NOMO-1 treated with dmso at 0.1 percent for 144 hours (cell line): ENCODE data around the gene OPRM1.
"Not testable (repeated sequence)": the region's sequence is repeated elsewhere in the genome, so short reads cannot be mapped to it uniquely, and the experiment has no call there.

ENCODE experiments used
- DNase-seq: peaks from one replicate; lab custom pipeline; 2025; ENCODE audit not compliant: unreplicated experiment; lab: John Stamatoyannopoulos, UW

Gene OPRM1

DNA sequence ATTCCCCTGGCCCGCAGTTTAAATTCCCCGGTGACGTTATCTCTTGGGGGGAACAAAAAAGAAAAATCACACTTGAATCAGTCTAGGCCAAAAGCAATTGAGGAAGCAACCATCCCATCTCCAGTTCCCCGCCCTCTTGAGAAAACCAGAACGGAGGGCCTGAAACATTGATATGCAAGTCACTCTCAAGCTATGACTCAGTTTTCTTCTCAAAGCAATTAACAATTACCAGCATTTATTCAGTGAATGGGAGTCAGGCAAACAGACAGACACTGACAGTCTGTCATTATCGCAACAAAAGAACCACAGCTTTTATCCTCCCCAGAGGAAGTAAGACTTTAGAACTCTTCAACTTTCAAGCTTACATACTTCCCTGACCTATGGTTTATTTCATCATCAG, 100.9 kb downstream of the OPRM1 start:
- peak; percentile 92 for DNase-seq

DNA sequence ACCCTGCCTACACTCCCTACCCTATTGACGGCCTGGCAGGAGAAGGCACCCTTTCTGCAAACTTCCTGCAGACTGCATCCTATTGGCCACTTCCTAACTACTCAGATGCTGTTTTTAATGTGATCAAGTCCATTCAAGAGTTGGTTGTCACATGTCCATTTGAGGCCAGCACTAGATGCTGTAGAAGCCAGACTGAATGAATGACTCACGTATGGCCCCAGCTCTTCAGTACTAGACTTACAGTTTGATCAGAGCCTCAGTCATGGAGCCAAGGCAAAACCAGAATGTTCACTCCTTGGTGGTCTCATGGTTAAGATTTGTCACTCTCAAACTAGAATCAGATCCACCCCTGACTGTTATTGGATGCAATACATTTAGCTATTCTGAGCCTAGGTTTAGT, 101.7 kb downstream of the OPRM1 start:
- no peak for DNase-seq

DNA sequence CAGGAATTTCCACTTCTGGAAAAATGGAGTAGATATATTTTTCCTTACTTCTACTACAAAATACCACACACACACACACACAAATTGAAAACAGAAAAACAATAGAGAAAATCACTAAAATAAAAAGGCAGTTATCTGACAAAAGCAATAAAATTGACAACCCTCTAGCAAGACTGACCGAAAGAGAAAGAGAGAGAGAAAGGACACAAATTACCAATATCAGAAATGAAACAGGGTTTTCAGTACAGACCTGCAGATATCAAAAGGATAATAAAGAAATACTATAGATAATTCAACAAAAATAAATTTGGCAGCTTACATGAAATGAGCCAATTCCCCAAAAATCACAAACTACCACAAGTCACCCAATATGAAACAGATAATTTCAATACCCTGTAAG, 104.7 kb downstream of the OPRM1 start:
- DNase-seq: no peak

DNA sequence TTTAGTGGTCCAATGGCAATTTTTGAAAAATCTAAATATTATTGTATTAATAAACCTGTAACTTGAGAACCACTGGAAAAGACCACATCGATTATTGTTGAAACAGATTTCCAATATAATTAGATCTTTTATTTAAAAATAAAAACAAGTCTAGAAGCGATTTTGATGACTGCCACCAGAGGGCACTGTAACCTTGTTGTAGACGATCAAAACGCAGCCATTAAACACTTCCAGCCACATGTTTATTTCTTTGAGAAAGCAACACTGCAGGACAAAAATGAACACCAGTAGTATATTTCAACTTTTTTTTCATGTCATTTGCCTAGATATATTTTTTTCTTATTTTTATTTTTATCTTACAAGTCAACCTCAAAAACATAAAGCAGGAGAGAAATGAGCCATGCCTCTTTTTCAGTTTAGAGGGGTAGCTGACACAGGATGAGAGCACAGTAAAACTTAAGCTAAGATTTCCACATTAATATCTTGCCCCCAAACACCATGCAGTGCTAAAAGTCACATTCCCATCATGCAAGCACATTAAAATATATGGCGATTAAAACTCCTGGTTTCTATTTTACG, 115.4 kb downstream of the OPRM1 start:
- DNase-seq: peak; percentile 19

DNA sequence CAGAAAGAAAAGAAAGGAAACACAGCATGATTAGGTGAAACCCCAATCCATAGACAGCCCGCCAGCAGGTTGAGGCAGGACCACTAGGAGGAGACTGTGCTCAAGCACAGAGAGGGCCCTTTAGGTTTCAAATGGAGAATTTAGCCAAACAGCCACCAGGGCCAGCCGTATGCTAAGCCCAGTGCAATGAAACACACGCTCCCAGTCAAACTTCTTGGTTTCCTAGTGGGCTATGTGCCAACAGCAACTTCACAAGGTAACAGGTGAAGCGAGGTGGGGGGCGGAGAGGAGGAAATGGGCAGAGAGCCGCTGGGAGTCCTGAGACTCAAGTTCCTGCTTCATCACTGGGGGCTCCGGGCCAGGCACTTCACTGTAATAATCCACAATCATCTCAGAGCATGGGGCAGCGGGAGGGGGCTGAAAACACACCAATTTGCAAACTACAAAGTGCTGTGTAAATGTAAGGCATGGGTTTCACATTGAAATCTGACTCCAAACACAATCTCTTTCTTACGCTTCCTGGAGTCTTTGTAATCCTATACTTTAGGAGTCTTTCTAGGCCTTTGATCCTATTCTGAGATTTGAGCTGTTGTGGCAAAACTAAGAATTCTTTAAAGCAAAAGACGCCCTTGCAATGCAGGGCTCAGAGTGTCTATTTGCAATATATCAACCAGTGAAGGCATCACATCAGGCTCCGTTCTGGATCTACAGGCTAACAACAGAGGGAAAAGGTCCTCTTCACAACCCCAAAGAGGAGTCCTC, 117.3 kb downstream of the OPRM1 start:
- peak; percentile 64 for DNase-seq

DNA sequence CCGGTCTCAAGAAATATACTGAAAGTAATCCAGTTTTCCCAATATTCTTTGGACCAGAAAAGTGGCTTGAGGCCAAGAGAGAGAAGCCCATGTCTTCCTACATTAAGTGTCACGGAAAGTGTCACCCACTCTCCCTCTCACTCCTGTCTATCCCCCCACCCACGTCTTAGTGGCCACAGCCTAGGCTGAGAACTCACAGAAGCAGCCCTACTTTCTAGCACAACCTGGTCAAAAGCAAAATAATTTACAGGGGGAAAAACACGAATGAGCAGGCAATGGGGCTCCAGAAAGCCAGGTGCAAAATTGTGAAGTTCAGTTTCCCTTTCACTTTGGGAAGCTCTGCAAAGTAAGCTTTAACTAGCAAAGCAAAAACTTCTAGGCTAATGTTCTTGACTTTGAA, 118.0 kb downstream of the OPRM1 start:
- no peak for DNase-seq

DNA sequence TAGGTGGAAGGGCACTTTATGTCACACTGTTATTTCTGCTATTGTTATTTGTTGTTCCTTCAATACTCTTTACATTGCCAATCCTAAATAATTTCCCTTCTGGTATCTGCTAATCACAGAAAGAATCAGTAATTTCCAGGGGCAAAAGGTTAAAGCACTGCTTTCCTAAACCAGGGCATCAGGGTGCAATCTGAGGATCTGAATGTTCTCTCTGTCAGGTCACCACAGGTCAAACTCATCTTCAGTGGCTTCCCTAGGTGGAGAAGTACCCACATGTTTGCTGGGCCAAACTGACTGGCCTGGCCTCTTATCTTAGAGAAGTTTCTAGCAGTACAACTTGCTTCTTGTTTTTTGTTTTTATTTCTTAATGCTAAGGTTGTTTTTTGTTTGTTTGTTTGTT, 118.7 kb downstream of the OPRM1 start:
- no peak for DNase-seq

DNA sequence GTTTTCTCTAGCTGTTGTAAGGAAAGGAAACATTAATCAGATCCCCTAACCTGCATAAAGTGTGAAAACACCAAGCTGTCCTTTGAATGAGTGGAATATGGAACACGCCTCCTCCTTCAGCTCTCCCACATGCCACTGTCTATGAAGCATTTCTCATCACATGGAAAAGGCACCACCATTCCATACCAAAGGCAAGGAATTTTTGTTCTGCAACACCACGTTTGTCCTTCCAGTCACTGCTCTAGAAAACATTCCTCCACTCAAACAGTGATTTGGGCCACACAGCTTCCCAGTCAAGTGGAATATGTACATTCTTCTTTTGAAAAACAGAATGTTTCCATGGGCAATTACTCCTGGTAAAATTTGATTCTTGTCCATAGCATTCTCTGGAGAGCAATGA, 120.1 kb downstream of the OPRM1 start:
- no peak for DNase-seq

DNA sequence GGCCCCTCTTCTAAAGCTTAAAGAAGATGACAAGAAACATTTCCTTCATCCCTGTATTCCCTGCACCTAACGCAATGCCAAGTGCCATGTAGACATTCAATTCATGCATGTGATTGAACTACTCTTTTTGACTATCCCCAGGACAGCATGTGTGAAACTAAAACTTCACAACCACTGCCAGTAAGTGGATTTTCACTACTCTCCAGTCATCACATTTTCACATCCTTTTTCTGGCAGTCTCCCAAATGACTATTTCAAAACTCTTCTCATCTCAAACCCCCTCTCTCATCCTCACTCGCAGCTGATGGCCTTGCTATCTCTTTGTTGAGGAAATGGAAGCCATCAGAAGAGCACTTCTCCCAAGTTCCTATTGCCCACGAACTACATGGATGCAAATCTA, 122.6 kb downstream of the OPRM1 start:
- DNase-seq: peak; percentile 29

DNA sequence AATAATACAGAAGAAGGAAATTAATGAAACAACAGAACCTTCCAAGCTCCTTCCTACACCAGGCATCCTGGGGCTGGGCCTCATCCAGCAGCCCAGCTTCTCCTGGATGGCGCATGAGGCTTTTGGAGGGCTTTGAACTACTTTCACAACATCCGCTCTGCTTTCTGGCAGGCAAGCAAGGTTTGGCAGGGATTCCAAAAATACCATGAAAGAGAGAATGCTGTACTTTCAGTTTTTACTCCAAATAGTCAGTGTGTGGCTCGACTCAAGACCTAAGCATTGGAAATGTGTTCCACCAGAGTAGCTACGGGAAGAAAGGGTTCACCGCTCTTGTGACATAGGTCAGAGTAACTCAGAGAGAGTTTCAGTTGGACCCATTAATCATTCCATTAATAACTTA, 125.4 kb downstream of the OPRM1 start:
- DNase-seq: no peak

DNA sequence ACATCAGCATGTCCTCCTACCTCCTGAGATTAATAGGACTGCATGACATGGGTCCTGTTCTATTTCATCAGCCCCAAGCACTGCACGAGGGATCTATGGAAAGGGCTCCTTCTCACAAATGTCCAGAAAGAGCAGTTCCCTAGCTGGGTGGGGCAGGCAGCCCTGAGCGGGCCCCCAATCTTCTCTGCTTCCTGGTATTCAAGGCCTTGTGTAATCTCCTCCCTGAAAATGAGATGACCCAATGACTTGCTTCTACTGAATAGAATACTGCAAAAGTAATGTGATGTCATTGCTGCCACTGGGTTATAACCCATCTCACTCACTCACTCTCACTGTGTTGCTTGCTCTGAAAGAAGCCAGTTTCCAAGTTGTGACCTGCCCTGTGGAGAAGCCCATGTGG, 126.4 kb downstream of the OPRM1 start:
- DNase-seq: no peak

DNA sequence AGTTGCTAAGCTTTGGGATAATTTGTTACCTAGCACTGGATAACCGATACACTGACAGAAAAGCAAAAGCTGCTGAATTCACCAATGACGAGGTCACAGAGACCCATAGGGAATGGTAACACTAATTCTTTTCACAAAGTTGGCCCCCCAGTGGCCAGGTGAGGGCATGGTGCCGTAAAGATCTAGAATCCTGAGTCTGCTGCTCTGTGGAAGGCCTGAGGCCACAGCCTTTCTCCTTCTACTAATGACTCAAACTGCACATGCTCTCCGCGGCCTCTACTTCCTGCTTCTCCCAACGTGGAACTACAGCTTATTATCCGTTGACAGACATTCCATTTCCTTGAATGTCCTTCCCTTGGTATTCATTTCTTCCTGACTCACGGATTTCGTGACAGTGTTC, 127.1 kb downstream of the OPRM1 start:
- DNase-seq: no peak

DNA sequence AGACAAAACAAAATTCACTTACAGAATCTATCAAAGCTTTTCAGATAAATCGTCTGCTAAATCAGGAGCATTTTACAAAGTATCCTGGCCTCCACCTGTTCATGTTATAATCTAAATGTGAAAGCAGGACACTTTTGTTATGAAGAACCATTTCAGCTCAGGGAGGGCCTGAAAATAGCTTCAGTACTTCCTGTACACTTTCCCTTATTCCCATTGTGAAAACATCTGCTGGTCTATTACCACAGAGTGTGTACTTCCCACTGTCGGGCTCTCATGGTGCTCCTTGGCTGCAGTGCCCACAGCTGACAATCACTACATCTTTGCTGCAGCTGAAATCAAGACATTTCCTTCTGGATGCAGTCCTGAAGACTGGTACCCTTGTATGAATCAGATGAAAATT, 128.1 kb downstream of the OPRM1 start:
- DNase-seq: no peak

DNA sequence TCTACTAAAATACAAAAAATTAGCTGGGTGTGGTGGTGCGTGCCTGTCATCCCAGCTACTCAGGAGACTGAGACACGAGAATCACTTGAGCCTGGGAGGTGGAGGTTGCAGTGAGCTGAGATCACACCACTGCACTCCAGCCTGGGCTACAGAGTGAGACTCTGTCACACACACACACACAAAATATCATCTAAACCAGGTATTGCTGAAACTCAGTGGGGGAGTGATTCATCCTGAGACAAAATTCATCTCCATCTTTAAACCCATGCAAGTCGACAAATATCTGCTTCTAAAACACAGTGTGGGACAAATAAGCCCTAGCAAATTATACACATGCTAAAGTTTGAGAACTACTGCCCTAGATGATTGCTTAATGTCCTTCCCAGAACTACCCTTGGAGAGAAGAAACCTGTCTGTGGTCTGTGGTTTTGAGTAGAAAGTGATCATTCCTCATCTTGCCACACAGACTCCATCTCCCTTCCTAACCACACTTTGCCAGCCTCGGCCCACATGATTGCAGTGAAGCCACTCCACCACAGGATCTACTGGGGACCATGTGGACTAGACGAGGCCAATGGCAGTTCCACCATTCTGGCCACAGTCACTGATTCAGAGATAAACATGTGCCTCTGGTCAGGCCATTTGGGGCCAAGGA, 130.3 kb downstream of the OPRM1 start:
- DNase-seq: peak; percentile 87

DNA sequence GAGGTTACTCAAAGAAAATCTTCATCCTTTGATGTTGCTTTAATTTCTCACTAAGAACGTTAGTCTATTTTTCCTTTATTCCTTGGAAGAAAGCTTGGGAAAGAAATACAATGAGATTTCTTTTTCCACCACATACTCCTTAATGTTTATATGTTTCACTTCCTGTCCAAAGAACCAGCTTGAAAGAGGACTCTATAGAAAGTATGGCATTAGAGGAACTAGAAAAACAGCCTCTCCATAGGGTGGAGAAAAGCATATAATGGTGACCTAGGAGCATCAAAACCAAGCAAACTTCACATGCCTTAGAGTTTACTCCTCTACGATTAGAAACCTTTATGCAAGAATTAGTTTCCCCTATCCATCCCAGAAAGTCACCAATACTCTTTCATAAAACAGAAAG, 131.1 kb downstream of the OPRM1 start:
- no peak for DNase-seq

DNA sequence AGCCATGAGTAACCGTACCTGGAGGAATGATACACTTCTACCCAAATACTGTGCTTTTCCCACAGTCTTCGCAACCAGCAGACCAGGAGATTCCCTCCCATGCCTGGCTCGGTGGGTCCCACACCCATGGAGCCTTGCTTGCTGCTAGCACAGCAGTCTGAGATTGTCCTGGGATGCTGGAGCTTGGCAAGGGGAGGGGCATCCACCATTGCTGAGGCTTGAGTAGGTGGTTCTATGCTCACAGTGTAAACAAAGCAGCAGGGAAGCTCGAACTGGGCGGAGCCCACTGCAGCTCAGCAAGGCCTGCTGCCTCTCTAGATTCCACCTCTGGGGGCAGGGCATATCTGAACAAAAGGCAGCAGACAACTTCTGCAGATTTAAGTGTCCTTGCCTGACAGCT, 133.4 kb downstream of the OPRM1 start:
- DNase-seq: not testable (repeated sequence)

DNA sequence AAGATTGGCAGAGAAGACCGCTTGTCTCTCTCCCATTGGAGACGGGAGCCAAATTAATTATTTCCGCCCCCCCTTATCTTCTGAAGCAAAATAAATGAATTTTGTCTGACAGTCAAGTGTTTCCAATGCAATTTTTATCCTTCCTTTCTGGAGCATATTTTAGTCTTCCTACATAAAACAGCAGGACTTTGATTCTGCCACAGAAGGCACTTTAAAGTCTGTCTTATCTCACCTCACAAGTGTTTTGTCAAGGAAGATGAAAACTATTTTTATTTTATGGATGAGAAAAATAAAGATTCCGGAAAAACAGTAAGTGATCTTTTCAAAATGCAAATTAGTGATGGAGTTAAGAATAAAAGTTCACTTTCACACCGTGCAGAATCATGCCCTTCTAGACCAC, 140.4 kb downstream of the OPRM1 start:
- no peak for DNase-seq

DNA sequence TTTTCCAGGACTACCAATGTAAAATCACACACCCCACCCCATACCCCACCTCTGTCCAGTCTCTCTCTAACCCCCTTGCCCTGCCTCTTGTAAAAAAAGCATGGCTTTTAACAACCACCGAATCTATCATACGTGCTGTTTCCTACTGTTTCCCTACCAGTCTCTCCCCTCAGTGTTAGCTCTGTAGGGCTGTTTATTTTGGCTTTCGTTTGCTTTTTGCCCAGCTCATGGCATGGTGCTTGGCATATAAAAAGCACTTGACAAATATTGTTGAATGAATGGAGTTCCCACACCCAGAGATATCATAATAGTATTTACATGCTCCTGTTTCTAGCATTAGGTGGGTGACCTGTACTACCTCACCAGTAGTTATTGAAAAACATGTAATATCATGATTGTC, 148.2 kb downstream of the OPRM1 start:
- no peak for DNase-seq

DNA sequence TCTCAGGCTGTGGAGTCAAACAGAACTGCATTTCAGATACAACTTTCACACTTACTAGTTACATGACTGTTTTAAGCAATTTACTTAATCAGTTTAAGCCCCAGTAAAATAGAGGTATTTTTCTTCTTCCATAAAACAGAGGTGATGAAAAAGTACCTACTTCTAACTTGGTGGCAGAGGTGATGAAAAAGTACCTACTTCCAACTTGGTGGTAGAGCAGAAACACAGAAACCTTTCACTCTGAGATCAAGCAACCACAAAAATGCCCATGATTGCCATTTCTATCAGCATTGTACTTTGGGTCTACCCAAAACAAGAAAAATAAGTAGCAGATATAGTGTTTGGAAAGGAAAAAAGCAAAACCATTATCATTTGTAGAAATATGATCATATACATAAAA, 148.7 kb downstream of the OPRM1 start:
- DNase-seq: no peak

DNA sequence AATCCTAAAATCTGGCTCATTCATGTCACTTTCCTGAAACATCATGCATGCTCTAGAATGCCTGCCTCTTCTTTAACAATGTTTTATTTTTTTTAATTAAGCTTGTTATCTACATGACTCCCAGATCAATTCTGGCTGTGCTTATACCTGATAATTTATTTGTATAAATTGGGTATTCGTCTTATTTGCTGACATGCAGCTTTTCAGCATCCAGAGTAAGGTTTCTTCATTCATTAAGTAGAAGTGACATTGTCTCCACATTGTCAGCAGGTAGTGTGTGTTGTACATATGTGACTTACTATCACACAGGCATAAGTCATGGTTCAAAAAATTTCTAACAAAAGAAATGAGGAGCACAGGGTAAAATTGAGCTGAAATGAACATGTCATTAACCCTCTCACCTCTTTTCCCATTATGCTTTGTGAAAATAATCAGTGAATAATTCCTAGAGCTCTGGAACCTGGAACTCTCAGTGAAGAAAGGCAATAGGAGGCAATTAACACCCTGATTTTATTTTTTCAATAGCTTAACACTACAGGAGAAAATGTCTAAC, 157.4 kb downstream of the OPRM1 start:
- DNase-seq: no peak

DNA sequence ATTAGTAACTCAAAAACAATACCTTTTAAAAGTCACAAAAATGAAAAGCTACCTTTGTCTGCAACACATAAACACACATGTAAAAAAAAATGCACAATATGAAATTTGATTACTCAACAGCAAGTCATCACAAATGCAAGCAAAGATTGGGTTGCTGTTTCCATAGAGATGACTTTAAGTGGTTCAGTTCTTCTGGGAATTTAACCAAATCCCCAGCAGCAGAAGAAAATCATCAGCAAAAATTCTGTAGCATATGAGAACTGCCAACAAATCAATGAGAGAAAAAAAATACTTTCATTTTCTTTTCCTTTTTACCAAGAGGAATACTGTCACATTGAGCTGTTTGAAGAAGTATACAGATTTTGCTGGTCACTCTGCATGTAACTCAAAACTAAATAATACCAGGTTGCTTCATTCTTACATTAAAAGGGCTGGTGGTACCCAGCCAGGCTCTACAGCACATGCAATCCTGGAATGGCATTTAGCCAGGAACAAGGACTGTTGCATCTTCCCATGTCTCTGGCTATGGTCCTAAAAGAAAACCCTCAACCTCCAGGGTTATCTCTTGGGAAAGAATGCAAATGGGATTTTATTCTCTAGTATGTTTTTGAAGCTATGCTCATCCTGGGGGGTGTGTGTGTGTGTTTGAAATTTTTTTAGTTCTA, 158.3 kb downstream of the OPRM1 start:
- DNase-seq: no peak

DNA sequence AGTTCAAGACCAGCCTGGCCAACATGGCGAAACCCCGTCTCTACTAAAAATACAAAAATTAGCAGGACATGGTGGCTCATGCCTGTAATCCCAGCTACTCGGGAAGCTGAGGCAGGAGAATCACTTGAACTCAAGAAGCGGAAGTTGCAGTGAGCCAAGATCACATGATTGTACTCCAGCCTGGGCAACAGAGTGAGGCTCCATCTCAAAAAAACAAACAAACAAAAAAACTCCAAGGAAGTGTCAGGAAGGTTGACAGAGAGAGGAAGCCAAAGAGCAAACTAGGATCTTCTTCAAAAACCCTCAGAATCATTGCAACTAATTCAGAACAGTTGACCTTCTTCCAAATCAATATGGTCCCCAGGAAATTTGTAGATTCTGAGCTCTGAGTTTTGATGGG, 162.6 kb downstream of the OPRM1 start:
- not testable (repeated sequence) for DNase-seq
